ENCODE data around the gene SNCB. TPM values are rescaled to one million over a fixed set of nuclear protein-coding genes. Genes with fewer than 3 reads are reported as not detected.

SNCB gene
- 0.13 TPM for polyA plus RNA-seq (2013, experiment 1 of 2; ENCODE audit: insufficient read length)
- polyA plus RNA-seq (2013, experiment 2 of 2; ENCODE audit: insufficient read length) = 1.1 TPM

- peak; percentile 38 for DNase-seq
Measured at GRCh38 chr5:176629853-176630680, at the start of gene SNCB, which contains the start of gene EIF4E1B. Gene SNCB, minus strand, starts transcription at chr5:176630534. Its CDS starts 880 bp downstream, at chr5:176629654. Gene EIF4E1B, plus strand, starts transcription at chr5:176630675. Its CDS starts 12,113 bp downstream, at chr5:176642788.

GRCh38 chr5:176679365-176680225, 49.3 kb upstream of the SNCB start:
- DNase-seq = peak; percentile 12

- DNase-seq = no peak
Measured at GRCh38 chr5:176678584-176678983, 48.2 kb upstream of the SNCB start.

- no peak for DNase-seq
Measured at GRCh38 chr5:176677209-176677939, 47.0 kb upstream of the SNCB start.

- DNase-seq = peak; percentile 88
Measured at GRCh38 chr5:176676361-176676824, 46.1 kb upstream of the SNCB start.

GRCh38 chr5:176675676-176676360, 45.5 kb upstream of the SNCB start:
- DNase-seq = peak; percentile 51

GRCh38 chr5:176674799-176675198, 44.5 kb upstream of the SNCB start:
- DNase-seq = no peak

GRCh38 chr5:176673651-176674583, 43.6 kb upstream of the SNCB start:
- DNase-seq = no peak

GRCh38 chr5:176671890-176672747, 41.8 kb upstream of the SNCB start:
- DNase-seq = no peak

GRCh38 chr5:176671399-176671798, 41.1 kb upstream of the SNCB start:
- no peak for DNase-seq

GRCh38 chr5:176670449-176670848, 40.1 kb upstream of the SNCB start:
- no peak for DNase-seq

- DNase-seq = no peak
Measured at GRCh38 chr5:176667637-176668036, 37.3 kb upstream of the SNCB start.

GRCh38 chr5:176665517-176665916, 35.2 kb upstream of the SNCB start:
- DNase-seq = no peak

- DNase-seq = no peak
Measured at GRCh38 chr5:176664886-176665285, 34.6 kb upstream of the SNCB start.

- no peak for DNase-seq
Measured at GRCh38 chr5:176664479-176664878, 34.1 kb upstream of the SNCB start.

- DNase-seq = no peak
Measured at GRCh38 chr5:176663566-176663965, 33.2 kb upstream of the SNCB start.

GRCh38 chr5:176662371-176663333, 32.3 kb upstream of the SNCB start:
- no peak for DNase-seq

- no peak for DNase-seq
Measured at GRCh38 chr5:176661676-176662075, 31.3 kb upstream of the SNCB start.
